DMS 273 treated with DMSO at 0.1 percent for 48 hours (cell line): ENCODE data around the gene CXCL1.
"Not testable (repeated sequence)": the region's sequence is repeated elsewhere in the genome, so short reads cannot be mapped to it uniquely, and the experiment has no call there.

Experiments used
- DNase-seq: peaks from one replicate; lab custom pipeline; 2025; lab: John Stamatoyannopoulos, UW

Gene CXCL1

GRCh38 chr4:73883306-73883705 lies 14.1 kb downstream of the CXCL1 start:
- no peak for DNase-seq

- no peak for DNase-seq
Measured at GRCh38 chr4:73885574-73886267, 16.5 kb downstream of the CXCL1 start.

GRCh38 chr4:73891326-73891725 lies 22.1 kb downstream of the CXCL1 start:
- DNase-seq, result no peak

- DNase-seq, result no peak
Measured at GRCh38 chr4:73891739-73892405, 22.7 kb downstream of the CXCL1 start.

- DNase-seq, result no peak
Measured at GRCh38 chr4:73892966-73893365, 23.8 kb downstream of the CXCL1 start.

- DNase-seq, result no peak
Measured at GRCh38 chr4:73894001-73894400, 24.8 kb downstream of the CXCL1 start.

- DNase-seq, result no peak
Measured at GRCh38 chr4:73895201-73896175, 26.3 kb downstream of the CXCL1 start.

- no peak for DNase-seq
Measured at GRCh38 chr4:73896416-73896815, 27.2 kb downstream of the CXCL1 start.

- DNase-seq, result no peak
Measured at GRCh38 chr4:73897380-73898136, 28.4 kb downstream of the CXCL1 start.

- not testable (repeated sequence) for DNase-seq
Measured at GRCh38 chr4:73899338-73899737, 30.1 kb downstream of the CXCL1 start.

GRCh38 chr4:73901031-73901430 lies 31.8 kb downstream of the CXCL1 start:
- DNase-seq, result no peak

GRCh38 chr4:73902038-73902637 lies 32.9 kb downstream of the CXCL1 start:
- no peak for DNase-seq

- no peak for DNase-seq
Measured at GRCh38 chr4:73902817-73903547, 33.8 kb downstream of the CXCL1 start.

- DNase-seq, result no peak
Measured at GRCh38 chr4:73904491-73904890, 35.3 kb downstream of the CXCL1 start.

GRCh38 chr4:73908965-73909364 lies 39.8 kb downstream of the CXCL1 start:
- DNase-seq, result no peak

- DNase-seq, result no peak
Measured at GRCh38 chr4:73911746-73912145, 42.6 kb downstream of the CXCL1 start.

GRCh38 chr4:73912191-73912590 lies 43.0 kb downstream of the CXCL1 start:
- DNase-seq, result no peak

GRCh38 chr4:73914071-73914470 lies 44.9 kb downstream of the CXCL1 start:
- DNase-seq, result no peak

GRCh38 chr4:73916172-73916925 lies 47.2 kb downstream of the CXCL1 start:
- DNase-seq, result no peak

- no peak for DNase-seq
Measured at GRCh38 chr4:73917081-73917501, 47.9 kb downstream of the CXCL1 start.
